HepG2 (cell line): ENCODE data around the gene GRPEL2. TPM values are rescaled to one million over a fixed set of nuclear protein-coding genes. Genes with fewer than 3 reads are reported as not detected.
A peak's percentile ranks its signal among the peaks of the same experiment; 100 is the strongest.

ENCODE experiments used
- AHR ChIP-seq: IDR thresholded peaks from 2 replicates; pipeline ENCODE4 v1.6.1; 2018; ENCODE audit warnings: missing genetic modification reagents, missing compliant biosample characterization
- FOXO4 ChIP-seq: sonication (generic); formaldehyde crosslinking; conservative IDR thresholded peaks from 2 replicates; pipeline ENCODE4 v1.8.1; 2023; ENCODE audit warnings: missing genetic modification reagents
- HIVEP1 ChIP-seq: sonication (generic); formaldehyde crosslinking; IDR thresholded peaks from 2 replicates; pipeline ENCODE4 v1.4.0; 2020; ENCODE audit warnings: mild to moderate bottlenecking, missing genetic modification reagents
- IRF1 ChIP-seq: sonication (generic); formaldehyde crosslinking; IDR thresholded peaks from 2 replicates; pipeline ENCODE4 v1.4.0; 2020; ENCODE audit warnings: low read depth, mild to moderate bottlenecking, missing genetic modification reagents
- MBD4 ChIP-seq: IDR thresholded peaks from 2 replicates; pipeline ENCODE4 v1.6.1; 2012; ENCODE audit warnings: low read length, inconsistent platforms, borderline replicate concordance
- MED1 ChIP-seq: sonication (generic); formaldehyde crosslinking; IDR thresholded peaks from 2 replicates; pipeline ENCODE4 v1.4.0; 2020; ENCODE audit warnings: missing genetic modification reagents
- MNT ChIP-seq: fragments of 450-650 bp; IDR thresholded peaks from 2 replicates; pipeline ENCODE4 v1.6.1; 2016
- PHF5A ChIP-seq: IDR thresholded peaks from one replicate; pipeline ENCODE4 v1.6.1; 2018; ENCODE audit warnings: low read depth, missing genetic modification reagents; ENCODE audit not compliant: unreplicated experiment
- POLR2A ChIP-seq, 2 experiments: IDR thresholded peaks; 2 replicates each; pipeline ENCODE4 v1.6.1; 2011; ENCODE audit warnings: low read depth in 2 of 2, low read length in 2 of 2, mild to moderate bottlenecking in 1 of 2, moderate library complexity in 1 of 2; ENCODE audit not compliant: insufficient read depth in 1 of 2
- RARG ChIP-seq: sonication (generic); formaldehyde crosslinking; IDR thresholded peaks from 2 replicates; pipeline ENCODE4 v1.4.0; 2020; ENCODE audit warnings: low read depth, mild to moderate bottlenecking, missing genetic modification reagents
- RELA ChIP-seq: sonication (generic); formaldehyde crosslinking; IDR thresholded peaks from 2 replicates; pipeline ENCODE4 v1.4.0; 2020; ENCODE audit warnings: missing genetic modification reagents
- SP2 ChIP-seq: sonication (generic); formaldehyde crosslinking; IDR thresholded peaks from 2 replicates; pipeline ENCODE4 v1.5.1; 2020; ENCODE audit warnings: mild to moderate bottlenecking, missing genetic modification reagents
- SP5 ChIP-seq: IDR thresholded peaks from 2 replicates; pipeline ENCODE4 v1.6.1; 2016; ENCODE audit warnings: low read depth, borderline replicate concordance
- TEAD3 ChIP-seq: optimal IDR thresholded peaks from 2 replicates; pipeline ENCODE3; 2016; ENCODE audit warnings: borderline replicate concordance
- XRCC5 ChIP-seq: fragments of 200-400 bp; formaldehyde crosslinking; optimal IDR thresholded peaks from 2 replicates; pipeline ENCODE3; 2017; ENCODE audit warnings: mild to moderate bottlenecking, low read length
- ZNF121 ChIP-seq: sonication (generic); formaldehyde crosslinking; IDR thresholded peaks from 2 replicates; pipeline ENCODE4 v1.5.0; 2020; ENCODE audit warnings: mild to moderate bottlenecking, missing genetic modification reagents
- ZNF34 ChIP-seq: sonication (generic); formaldehyde crosslinking; IDR thresholded peaks from 2 replicates; pipeline ENCODE4 v1.4.0; 2020; ENCODE audit warnings: mild to moderate bottlenecking, missing genetic modification reagents, borderline replicate concordance
- ZNF451 ChIP-seq: sonication (generic); formaldehyde crosslinking; IDR thresholded peaks from 2 replicates; pipeline ENCODE4 v1.5.0; 2020; ENCODE audit warnings: mild to moderate bottlenecking, missing genetic modification reagents
- ZNF564 ChIP-seq: sonication (generic); formaldehyde crosslinking; IDR thresholded peaks from 2 replicates; pipeline ENCODE4 v1.8.1; 2023; ENCODE audit warnings: mild to moderate bottlenecking, missing genetic modification reagents
- ZNF570 ChIP-seq: sonication (generic); formaldehyde crosslinking; IDR thresholded peaks from 2 replicates; pipeline ENCODE4 v1.4.0; 2020; ENCODE audit warnings: mild to moderate bottlenecking, missing genetic modification reagents, borderline replicate concordance
- ZNF607 ChIP-seq: sonication (generic); formaldehyde crosslinking; IDR thresholded peaks from 2 replicates; pipeline ENCODE4 v1.5.1; 2020; ENCODE audit warnings: missing genetic modification reagents, mild to moderate bottlenecking, borderline replicate concordance
- ZNF777 ChIP-seq: sonication (generic); formaldehyde crosslinking; IDR thresholded peaks from 2 replicates; pipeline ENCODE4 v1.4.0; 2020; ENCODE audit warnings: missing genetic modification reagents
- ZNF790 ChIP-seq: sonication (generic); formaldehyde crosslinking; IDR thresholded peaks from 2 replicates; pipeline ENCODE4 v1.8.0; 2022; ENCODE audit warnings: missing genetic modification reagents, mild to moderate bottlenecking, borderline replicate concordance
- polyA plus RNA-seq, 8 experiments: library from polyadenylated mRNA; depleted of rRNA in 3 of 8; stranded (reverse) in 7 of 8; unstranded in 1 of 8; fragments of >200 nt; fragmentation: Illumina TruSeq in 4 of 8; extraction: Trizol in 4 of 8; gene quantifications; 2 replicates each; pipeline versions ENCODE4 v1.2.1 to v1.2.3, GENCODE V29; 2011 to 2016; ENCODE audit warnings: low read depth in 4 of 8, missing spikeins in 1 of 8, mixed read lengths in 1 of 8; ENCODE audit not compliant: insufficient read depth in 1 of 8
- total RNA-seq, 5 experiments: library from RNA; depleted of rRNA; stranded (reverse); fragments of >200 nt; fragmentation: Illumina TruSeq; extraction: Trizol; gene quantifications; 2 replicates each; pipeline ENCODE4 v1.2.3, GENCODE V29; 2016; ENCODE audit warnings: low read depth in 1 of 5
- TF ChIP-seq, protein P1 (sequence below): sonication (generic); formaldehyde crosslinking; IDR thresholded peaks from 2 replicates; pipeline ENCODE4 v1.4.0; 2020; ENCODE audit warnings: mild to moderate bottlenecking, missing genetic modification reagents, borderline replicate concordance
- TF ChIP-seq, protein P2 (sequence below): IDR thresholded peaks from 2 replicates; pipeline ENCODE4 v1.6.1; 2016; ENCODE audit warnings: control low read depth

GRPEL2 gene
- total and polyA plus RNA-seq, 2 of the 13 experiments (the other 11 are each of a cell fraction or from before 2014, with no cell fraction given): 13.1 to 16.6 TPM

GRCh38 chr5:149345147-149345891 lies at the start of gene GRPEL2 (continued):
- TF ChIP-seq XRCC5 (peak; percentile 93), POLR2A (IDR thresholded peaks at IDR 0.05; ENCODE audit: insufficient read depth in 1 of 2, low read depth in 2 of 2, low read length in 2 of 2) (peak; percentile 78 to 90; a peak in 3 of 4 replicates), IRF1 (CRISPR knock-in tag) (no peak), ZNF451 (CRISPR knock-in tag) (0 out of 2 replicates have a peak, but pooled peaks have one; percentile 52), MED1 (CRISPR knock-in tag) (peak; percentile 85), ZNF564 (0 out of 2 replicates have a peak, but pooled peaks have one; percentile 73), HIVEP1 (CRISPR knock-in tag) (0 out of 2 replicates have a peak, but pooled peaks have one; percentile 14), TEAD3 (no peak), SP5 (CRISPR knock-in tag) (0 out of 2 replicates have a peak, but pooled peaks have one; percentile 54), RELA (CRISPR knock-in tag) (0 out of 2 replicates have a peak, but pooled peaks have one; percentile 67), AHR (CRISPR knock-in tag) (peak; percentile 89), FOXO4 (CRISPR knock-in tag) (no peak), ZNF607 (CRISPR knock-in tag) (0 out of 2 replicates have a peak, but pooled peaks have one; percentile 71), MNT (no peak), MBD4 (no peak), ZNF570 (no peak), SP2 (CRISPR knock-in tag) (peak; percentile 65), ZNF790 (peak; percentile 79; the same call in 1 of the 2 replicates), ZNF121 (CRISPR knock-in tag) (no peak), ZNF777 (CRISPR knock-in tag) (peak; percentile 55; the same call in 1 of the 2 replicates), PHF5A (CRISPR knock-in tag) (no peak), RARG (CRISPR knock-in tag) (no peak), ZNF34 (CRISPR knock-in tag) (no peak)
- TF ChIP-seq, protein P1, sequence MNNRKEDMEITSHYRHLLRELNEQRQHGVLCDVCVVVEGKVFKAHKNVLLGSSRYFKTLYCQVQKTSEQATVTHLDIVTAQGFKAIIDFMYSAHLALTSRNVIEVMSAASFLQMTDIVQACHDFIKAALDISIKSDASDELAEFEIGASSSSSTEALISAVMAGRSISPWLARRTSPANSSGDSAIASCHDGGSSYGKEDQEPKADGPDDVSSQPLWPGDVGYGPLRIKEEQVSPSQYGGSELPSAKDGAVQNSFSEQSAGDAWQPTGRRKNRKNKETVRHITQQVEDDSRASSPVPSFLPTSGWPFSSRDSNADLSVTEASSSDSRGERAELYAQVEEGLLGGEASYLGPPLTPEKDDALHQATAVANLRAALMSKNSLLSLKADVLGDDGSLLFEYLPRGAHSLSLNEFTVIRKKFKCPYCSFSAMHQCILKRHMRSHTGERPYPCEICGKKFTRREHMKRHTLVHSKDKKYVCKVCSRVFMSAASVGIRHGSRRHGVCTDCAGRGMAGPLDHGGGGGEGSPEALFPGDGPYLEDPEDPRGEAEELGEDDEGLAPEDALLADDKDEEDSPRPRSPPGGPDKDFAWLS: no peak
- TF ChIP-seq, protein P2, sequence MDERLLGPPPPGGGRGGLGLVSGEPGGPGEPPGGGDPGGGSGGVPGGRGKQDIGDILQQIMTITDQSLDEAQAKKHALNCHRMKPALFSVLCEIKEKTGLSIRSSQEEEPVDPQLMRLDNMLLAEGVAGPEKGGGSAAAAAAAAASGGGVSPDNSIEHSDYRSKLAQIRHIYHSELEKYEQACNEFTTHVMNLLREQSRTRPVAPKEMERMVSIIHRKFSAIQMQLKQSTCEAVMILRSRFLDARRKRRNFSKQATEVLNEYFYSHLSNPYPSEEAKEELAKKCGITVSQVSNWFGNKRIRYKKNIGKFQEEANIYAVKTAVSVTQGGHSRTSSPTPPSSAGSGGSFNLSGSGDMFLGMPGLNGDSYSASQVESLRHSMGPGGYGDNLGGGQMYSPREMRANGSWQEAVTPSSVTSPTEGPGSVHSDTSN (CRISPR knock-in tag): no peak
